NCI-H748 (cell line): ENCODE data around the gene EXOC3L2.

Experiments used
- DNase-seq: peaks from one replicate; lab custom pipeline; 2025; ENCODE audit not compliant: unreplicated experiment; lab: John Stamatoyannopoulos, UW

Gene EXOC3L2

DNA sequence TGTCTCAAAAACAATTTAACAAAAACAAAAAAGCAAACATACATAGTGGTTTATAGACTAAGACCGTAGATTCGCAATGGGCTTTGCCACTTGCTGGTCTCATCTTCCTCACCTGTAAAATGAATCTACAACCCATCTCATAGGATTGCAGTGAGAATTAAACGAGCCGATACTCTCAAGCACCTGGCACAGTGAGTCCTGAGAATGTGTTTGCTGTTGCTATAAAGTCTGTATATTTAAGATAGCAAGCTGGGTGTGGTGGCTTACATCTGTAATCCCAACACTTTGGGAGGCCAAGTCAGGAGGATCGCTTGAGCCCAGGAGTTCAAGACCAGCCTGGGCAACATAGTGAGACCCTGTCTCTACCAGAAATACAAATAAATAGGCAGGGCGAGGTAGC lies 22.5 kb downstream of the EXOC3L2 start:
- DNase-seq: no peak

DNA sequence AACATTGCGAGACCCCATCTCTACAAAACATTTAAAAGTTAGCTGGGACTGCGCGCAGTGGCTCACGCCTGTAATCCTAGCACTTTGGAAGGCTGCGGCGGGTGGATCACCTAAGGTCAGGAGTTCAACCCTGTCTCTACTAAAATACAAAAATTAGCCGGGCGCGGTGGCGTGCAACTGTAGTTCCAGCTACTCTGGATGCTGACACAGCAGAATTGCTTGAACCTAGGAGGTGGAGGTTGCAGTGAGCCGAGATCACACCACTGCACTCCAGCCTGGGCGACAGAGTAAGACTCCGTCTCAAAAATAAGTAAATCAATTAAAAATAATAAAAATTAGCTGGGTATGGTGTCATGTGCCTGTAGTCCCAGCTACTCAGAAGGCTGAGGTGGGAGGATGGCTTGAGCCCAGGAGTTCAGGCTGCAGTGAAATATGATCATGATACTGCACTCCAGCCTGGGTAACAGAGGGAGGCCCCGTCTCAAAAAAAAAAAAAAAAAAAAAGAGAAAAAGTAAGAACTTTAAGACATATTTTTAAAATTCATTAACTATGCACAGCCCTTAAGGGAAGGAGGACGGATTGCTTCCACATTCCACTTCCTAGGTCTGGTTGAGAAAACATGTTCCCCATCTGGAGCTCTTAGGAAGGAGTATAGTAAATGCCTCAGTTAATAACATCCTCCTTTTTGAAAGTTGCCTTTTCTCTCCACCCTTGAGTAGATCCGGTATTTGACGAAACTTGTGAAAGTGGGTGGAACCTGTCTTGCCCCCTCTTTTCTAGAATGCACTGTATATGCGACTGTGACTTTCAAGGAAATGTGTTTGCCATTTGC lies 26.1 kb downstream of the EXOC3L2 start:
- DNase-seq: no peak

DNA sequence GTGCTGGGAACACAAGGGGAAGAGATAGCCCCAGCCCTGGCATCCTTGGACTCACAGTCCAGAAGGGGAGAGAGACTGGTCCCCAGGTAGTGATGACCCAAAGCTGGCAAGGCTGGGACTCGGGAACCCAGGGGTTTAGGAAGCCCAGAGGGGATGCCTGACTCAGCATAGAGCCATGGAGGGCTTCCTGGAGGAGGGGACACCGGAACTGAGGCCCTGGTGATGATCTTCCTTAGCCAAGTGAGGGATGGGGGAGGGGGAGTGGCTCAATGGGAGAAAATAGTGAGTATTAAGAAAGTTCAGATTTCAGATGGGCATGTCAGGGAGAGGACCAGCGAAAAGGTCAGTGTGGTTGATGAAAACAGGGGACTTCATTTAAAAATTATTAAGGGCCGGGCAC lies 26.8 kb downstream of the EXOC3L2 start:
- DNase-seq: no peak

DNA sequence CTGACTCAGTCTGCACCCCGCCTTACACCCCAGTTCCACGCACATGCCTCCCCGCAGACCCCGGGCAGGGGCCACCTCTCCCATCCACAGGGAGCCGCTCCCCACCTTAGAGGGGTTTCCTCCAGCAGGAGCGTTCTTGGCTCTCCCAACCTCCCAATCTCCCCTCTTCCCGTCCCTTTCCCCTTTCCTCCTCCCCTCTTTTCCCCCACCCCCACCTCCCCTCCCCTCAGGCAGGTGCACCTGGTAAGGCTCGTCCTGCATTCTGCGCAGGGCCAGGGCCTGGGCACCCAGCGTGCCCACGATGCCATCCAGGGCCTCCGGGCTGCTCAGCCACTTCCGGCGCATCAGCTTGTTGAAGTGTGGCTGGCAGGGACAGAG lies 27.3 kb downstream of the EXOC3L2 start:
- no peak for DNase-seq

DNA sequence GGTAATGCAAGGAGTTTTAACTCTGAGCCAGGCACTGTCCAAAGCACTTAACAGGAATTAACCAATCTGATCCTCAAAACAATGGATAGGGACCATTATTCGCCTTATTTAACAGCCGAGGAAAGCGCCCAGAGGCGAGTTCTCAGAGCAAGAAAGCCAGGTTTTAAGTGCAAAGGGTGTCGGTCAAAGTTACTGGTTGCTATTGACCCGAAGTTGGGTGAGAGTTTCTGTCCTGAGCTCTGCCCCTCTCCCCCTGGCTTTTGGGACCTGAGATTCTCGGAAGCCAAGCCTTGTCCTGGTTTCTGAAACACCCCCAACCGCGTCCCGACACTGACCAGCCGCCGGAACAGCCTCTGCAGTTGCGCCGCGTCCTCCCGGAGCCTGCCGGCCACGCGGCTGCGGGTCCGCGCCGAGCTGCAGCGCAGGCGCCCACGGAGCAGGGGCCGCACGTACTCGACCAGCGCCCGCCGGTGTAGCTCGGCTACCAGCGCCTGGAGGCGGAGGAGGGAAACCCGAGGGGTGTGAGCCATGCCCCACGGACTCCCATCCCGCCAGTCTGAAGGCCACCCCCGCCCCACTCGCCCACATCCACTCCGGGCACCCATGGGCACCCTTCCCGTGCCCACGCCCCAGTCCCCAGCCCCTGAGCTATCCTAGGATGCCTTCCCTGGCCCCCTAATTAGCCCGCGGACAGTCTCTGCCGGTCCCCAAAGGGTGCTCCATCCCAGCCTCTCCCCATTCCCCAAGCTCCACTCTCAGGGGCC lies 27.8 kb downstream of the EXOC3L2 start:
- no peak for DNase-seq

DNA sequence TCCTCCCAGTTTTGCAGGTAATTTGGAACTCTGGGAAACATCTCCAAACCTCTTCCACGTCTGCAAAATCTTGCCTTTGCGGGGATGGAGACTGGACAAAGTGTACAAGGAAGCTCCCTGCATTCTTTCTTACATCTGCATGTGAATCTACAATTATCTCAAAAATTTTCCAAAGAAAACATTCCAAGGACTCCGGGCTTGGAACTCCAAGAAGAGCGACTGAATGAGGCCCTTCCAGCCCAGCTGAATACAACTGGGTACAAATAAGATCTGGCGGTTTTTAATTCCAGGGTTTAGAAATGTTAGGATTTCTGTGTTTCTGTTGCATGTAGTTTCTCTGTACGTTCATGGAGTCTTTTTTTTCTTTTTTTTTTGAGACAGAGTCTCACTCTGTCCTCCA lies 28.5 kb downstream of the EXOC3L2 start:
- DNase-seq: no peak

DNA sequence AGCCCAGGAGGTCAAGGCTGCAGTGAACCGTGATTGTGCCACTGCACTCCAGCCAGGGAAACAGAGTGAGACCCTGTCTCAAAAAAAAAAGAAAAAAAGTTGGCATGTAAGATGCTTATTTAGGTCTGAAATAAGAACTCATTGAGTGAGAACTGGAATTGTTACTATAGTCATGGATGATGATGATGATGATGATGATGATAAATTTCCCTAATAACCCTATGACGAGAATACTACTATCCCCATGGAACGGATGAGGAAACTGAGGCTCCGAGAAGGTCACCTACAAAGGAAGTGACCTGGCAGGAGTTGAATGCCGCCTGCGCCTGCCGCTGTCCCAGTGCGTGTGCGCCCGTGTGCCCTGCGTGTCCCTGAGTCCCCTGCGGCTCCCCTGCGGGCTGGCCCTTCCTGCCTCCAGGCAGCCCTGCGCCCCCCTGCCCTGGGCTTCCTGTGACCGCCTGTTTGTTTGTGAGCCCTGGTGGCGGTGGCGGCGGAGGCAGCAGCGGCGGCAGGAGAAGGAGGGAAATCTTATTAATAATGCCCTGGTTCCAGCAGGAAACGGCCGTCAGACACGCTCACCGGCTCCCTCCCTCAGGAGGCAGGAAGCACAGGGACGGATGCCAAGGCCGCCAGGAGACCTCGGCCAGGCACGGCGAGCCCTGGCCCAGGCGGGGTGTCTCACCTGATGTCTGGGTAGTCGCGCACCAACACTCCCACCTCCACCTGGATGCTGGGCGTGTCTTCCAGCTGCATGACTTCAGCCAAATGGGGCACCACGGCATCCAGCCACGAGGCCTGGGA lies 29.6 kb downstream of the EXOC3L2 start:
- DNase-seq: peak; percentile 72

DNA sequence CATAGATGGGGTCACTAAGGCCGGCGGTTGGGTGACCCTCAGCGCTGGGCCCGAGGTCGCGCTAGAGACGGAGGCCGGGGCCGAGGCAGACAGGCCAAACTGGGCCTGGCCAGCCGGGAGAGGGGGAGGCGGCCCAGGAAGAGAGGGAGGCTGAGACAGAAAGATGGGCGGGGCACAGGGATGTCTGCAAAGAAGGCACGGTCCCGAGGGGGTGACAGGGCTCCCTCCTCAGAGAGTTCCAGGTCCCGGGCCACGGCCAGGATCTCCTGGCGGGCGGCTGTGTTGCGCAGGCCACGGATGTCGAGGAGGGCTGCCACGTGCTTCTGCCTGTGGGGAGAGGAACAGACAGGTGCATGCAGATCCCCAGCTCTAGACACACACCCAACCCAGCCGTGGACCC lies 32.2 kb downstream of the EXOC3L2 start:
- DNase-seq: no peak

DNA sequence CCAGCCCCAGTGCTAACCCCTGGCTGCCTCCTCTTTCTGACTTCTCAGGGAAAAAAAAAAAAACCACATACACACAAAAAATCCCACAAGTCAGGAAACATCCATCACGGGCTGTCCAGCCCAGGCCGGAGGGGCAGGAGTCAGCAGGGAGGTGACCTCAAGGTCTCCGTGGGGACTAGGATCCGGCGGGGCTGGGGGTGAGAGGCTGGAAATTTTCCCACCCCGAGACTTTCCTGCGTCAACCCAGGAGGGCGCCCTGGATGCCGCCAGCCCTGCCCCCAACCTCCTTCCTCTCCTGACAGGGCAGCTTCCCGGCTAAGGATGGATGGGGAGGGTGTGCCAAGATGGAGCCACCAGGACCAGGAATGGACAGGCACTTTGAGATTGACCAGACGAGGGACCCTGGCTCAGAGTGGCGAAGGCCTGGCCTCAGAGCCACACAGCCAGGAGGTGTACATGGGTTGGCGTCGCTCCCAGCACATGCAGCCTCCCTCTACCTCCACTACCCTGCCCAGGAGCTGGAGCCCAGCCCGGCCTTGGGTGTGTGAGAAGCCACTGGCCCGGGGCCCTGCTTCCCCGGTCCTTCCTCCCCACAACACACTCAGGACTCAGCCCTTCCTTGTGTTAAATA lies 33.3 kb downstream of the EXOC3L2 start:
- no peak for DNase-seq

DNA sequence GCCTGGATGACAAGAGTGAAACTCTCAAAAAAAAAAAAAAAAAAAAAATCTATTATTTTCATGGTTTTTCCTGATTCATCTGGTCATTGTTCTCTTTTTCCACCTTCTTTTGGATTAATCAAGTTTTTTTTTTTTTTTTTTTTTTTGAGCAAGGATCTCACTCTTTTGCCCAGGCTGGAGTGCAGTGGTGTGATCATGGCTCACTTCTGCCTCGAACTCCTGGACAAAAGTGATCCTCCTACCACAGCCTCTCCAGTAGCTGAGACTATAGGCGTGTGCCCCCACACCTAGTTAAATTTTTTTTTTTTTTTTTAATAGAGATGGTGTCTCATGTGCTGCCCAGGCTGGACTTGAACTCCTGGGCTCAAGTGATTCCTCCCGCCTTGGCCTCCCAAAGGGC lies 38.9 kb downstream of the EXOC3L2 start:
- DNase-seq: no peak

DNA sequence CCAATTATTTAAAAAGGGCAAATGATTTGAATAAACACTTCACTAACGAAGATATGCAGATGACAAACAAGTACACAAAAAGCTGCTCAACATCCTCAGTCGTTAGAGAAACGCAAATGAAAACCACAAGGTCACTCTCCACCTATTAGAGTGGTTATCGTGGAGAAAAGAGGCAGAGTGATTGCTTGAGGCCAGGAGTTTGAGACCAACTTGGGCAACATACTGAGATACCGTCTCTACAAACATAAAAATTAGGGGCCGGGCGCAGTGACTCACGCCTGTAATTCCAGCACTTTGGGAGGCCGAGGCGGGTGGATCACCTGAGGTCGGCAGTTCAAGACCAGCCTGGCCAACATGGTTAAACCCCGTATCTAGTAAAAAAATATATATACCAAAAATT lies 39.4 kb downstream of the EXOC3L2 start:
- no peak for DNase-seq

DNA sequence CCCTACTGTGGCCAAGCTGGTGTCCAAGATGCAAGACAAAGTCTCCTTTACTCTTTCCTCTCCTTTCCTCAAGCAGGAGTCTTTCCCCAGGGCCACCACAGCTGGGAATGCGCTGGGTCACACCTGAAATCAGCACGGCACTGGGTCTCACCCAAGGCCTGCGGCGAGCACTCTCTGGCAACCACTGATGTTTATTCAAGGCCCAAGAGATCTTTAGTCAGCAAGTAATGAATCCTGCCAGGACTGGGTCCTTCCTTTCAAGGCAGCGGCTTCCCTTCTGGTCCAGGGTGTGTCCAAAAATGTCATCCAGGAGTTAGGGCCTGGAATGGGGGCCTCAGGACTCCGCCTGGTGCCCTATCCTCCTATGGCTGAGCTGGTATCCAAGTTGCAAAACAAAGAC lies 42.6 kb downstream of the EXOC3L2 start:
- DNase-seq: no peak

DNA sequence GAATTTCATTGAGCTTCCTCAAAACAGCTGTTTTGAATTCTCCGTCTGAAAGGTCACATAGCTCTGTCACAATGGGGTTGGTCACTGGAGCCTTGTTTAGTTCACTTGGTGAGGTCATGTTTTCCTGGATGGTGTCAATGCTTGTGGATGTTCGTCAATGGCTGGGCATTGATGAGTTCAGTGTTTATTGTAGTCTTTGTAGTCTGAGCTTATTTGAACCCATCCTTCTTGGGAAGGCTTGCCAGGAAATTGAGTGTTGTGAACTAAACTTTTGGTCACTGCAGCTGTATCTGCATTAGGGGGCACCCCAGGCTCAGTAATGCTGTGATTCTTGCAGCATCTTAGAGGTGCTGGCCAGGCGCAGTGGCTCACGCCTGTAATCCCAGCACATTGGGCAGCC lies 44.6 kb downstream of the EXOC3L2 start:
- peak; percentile 22 for DNase-seq

DNA sequence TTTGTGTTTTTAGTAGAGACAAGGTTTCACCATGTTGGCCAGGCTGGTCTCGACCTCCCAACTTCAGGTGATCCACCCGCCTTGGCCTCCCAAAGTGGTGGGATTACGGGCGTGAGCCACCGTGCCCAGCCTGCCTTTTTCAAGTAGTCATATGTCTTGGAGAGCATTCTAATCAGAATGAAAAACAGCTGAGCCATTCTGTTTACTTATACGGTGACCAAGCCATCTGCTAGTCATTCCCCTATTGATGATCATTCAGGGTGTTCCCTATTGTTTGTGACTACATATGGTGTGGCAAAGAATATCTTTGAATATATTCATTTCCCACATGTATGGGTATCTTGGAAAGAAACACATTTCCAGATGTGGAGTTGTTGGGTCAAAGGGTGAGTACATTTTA lies 49.4 kb downstream of the EXOC3L2 start:
- DNase-seq: no peak

DNA sequence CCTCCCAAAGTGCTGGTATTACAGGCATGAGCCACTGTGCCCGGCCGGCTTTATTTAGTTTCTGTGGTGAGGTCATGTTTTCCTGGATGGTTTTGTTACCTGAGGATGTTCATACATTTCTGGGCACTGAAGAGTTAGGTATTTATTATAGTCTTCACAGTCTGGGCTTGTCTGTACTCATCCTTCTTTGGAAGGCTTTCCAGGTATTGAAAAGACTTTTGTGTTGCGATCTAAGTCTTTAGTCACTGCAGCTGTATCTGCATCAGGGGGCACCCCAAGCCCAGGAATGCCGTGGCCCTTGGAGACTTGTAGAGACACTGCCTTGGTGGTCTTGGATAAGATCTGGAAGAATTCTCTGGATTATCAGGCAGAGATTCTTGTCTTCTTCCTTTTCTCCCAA lies 53.8 kb downstream of the EXOC3L2 start:
- DNase-seq: no peak

DNA sequence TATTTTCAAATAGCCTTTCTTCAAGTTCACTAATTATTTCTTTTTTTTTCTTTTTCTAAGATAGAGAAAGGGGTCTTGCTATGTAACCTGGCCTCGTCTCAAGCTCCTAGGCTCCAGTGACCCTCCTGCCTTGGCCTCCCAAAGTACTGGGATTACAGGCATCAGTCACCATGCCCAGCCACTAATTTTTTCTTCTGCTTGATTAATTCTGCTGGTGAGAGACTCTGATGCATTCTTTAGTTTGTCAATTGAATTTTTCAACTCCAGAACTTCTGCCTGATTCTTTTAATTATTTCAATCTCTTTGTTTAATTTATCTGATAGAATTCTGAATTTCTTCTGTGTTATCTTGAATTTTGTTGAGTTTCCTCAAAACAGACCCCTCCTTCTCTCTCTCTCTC lies 55.2 kb downstream of the EXOC3L2 start:
- no peak for DNase-seq

DNA sequence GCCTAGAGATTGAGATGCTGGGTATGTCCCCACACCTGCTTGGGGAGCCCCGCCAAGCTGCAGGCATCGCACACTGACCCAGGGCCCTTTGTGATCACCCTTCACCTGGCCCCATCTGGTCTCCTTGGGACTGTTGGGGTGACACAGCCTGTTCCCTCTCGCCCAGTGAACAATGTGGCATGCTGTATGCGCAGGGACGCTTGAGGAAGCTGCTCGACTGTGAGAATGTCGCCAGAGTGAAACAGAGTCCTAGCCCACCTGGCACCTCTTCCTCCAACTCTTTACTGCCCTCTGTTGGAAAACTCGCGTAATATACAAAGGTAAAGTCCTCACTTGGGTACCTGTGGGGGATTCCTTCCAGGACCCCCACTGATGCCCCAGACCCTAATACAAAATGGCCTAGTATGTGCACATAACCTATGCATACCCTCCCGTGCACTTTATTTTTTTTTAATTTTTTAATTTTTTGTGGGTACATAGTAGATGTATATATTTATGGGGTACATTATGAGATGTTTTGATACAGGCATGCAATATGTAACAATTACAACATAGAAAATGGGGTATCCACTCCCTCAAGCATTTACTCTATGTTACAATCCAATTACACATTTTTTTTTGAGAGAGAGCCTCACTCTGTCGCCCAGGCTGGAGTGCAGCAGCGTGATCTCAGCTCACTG lies 57.6 kb downstream of the EXOC3L2 start:
- DNase-seq: peak; percentile 73

DNA sequence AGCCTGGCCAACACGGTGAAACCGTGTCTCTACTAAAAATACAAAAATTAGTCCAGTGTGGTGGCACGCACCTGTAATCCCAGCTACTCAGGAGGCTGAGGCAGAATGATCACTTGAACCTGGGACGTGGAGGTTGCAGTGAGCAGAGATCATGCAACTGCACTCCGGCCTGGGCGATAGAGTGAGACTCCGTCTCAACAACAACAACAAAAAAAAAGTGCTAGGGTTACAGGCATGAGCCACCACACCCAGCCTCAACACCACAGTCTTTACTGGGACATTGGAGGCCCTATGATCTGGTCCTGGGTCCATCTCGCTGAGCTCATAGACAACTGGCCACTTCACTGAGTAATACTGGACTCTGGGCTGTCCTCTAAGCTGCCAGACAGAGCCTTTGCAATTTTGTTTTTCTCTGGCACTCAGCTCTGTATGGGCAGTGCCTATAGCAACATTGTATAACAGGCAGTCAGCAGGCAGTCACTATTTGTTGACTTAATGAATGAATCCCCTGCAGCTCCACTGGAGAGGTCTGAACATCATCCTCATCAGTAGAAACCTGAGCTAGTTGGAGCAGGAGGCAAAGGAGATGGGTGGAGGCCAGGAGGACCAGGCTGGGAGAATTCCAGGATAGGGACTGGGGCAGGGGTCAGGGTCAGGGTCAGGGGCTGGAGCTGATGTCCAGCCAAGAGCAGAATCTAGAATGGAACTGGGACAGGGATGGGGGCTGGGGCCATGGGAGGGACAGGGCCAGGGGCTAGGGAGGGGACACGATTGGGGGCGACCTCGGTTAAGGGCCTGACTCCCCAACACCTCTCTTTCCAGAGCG lies 58.5 kb downstream of the EXOC3L2 start:
- peak; percentile 42 for DNase-seq

DNA sequence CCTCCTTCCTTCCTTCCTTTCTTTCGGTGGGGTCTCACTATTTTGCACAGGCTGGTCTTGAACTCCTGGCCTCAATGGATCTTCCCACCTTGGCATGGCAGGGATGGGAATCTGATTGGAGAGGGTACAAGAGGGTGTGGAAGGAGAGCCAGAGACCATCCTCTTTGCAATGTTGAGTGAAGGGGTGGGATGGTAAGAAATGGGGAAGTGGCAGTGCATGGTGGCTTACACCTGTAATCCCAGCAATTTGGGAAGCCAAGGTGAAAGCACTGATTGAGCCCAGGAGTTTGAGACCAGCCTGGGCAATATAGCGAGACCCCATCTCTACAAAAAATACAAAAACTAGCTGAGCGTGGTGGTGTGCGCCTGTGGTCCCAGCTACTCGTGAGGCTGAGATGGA lies 61.1 kb downstream of the EXOC3L2 start:
- DNase-seq: no peak

DNA sequence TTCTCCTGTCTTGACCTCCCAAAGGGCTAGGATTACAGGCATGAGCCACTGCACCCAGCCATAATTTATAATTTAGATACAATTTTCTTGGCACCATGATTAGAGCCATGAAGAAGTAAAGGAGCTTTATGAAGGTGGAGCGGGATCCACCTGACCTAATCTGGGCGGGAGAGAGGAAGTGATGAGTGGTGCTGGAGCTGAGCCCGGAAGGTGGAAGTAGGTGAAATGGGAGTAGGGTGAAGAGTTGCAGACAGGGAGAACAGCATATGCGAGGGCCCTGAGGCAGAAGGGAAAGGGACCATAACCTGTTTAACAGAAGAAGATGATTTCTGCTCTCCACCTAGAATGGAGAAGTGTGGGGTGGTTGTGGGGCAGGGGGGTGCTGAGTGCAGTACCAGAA lies 62.4 kb downstream of the EXOC3L2 start:
- no peak for DNase-seq
